ENCODE measurements around the gene CBR3.

GRCh38 chr21:36100971-36101641, 33.8 kb upstream of the CBR3 start:
- TF ChIP-seq, protein P1, sequence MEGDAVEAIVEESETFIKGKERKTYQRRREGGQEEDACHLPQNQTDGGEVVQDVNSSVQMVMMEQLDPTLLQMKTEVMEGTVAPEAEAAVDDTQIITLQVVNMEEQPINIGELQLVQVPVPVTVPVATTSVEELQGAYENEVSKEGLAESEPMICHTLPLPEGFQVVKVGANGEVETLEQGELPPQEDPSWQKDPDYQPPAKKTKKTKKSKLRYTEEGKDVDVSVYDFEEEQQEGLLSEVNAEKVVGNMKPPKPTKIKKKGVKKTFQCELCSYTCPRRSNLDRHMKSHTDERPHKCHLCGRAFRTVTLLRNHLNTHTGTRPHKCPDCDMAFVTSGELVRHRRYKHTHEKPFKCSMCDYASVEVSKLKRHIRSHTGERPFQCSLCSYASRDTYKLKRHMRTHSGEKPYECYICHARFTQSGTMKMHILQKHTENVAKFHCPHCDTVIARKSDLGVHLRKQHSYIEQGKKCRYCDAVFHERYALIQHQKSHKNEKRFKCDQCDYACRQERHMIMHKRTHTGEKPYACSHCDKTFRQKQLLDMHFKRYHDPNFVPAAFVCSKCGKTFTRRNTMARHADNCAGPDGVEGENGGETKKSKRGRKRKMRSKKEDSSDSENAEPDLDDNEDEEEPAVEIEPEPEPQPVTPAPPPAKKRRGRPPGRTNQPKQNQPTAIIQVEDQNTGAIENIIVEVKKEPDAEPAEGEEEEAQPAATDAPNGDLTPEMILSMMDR (conservative IDR thresholded peaks at IDR 0.05): no peak
- TF ChIP-seq ZFX (IDR thresholded peaks at IDR 0.05): no peak
